Activated B cell treated with CpG ODN at 0.5 μM for 24 hours (primary cell): ENCODE measurements around the gene LTBR. TPM values are rescaled to one million over a fixed set of nuclear protein-coding genes. Genes with fewer than 3 reads are reported as not detected.

Source experiments
- ATAC-seq: fragments of 200-7000 bp; cut with Tn5 transposase; one replicate; pipeline ENCODE4 v1.10.0; 2021; ENCODE audit warnings: low read depth, mild to moderate bottlenecking, moderate library complexity
- CTCF ChIA-PET: fragments of 350-600 bp; sonication (Branson Sonifier 250); formaldehyde crosslinking; loops from one replicate; lab custom pipeline; 2021; ENCODE audit warnings: antibody characterized with exemption; lab: Charles Lee
- POLR2A ChIA-PET: fragments of 350-600 bp; sonication (Branson Sonifier 250); formaldehyde crosslinking; loops from one replicate; lab custom pipeline; 2021; ENCODE audit warnings: antibody characterized with exemption; lab: Charles Lee
- DNase-seq: peaks from one replicate; pipeline ENCODE4 v3.0.0; 2022
- H3K27ac Mint-ChIP-seq: one replicate; pipeline ENCODE4 v1.8.0; 2020; ENCODE audit warnings: mixed read lengths
- H3K27me3 Mint-ChIP-seq: one replicate; pipeline ENCODE4 v1.8.0; 2021; ENCODE audit warnings: mixed read lengths
- H3K36me3 Mint-ChIP-seq: one replicate; pipeline ENCODE4 v1.8.0; 2021; ENCODE audit warnings: low read depth, mixed read lengths
- H3K4me1 Mint-ChIP-seq: one replicate; pipeline ENCODE4 v1.8.0; 2021; ENCODE audit warnings: mixed read lengths
- H3K4me3 Mint-ChIP-seq: one replicate; pipeline ENCODE4 v1.8.0; 2020; ENCODE audit warnings: mild to moderate bottlenecking, mixed read lengths
- H3K9me3 Mint-ChIP-seq: one replicate; pipeline ENCODE4 v1.8.0; 2020; ENCODE audit warnings: mixed read lengths
- CTCF ChIP-seq: fragments of 200-600 bp; IDR thresholded peaks from one replicate; pipeline ENCODE4 v1.8.0; 2022; ENCODE audit warnings: antibody characterized with exemption, mild to moderate bottlenecking
- intact Hi-C: fragments of 100-400 bp; cut with micrococcal nuclease; formaldehyde crosslinking; loops from one replicate; pipeline ENCODE4 v1.15.1; 2024
- total RNA-seq: library from RNA; stranded (reverse); gene quantifications from 2 replicates; pipeline ENCODE4 v1.2.3, GENCODE V29; 2022

LTBR gene
- total RNA-seq, 1 donor from 2014 or later: 0.33 TPM

- Mint-ChIP-seq H3K9me3 (no peaks in the 10 kb centered on the region), H3K27ac (peak overlapping the region; percentile 65), H3K27me3 (no peaks in the 10 kb centered on the region), H3K36me3 (no peaks in the 10 kb centered on the region), H3K4me1 (peaks cover 72% of the 10 kb centered on the region), H3K4me3 (peak overlapping the region; percentile 58)
- ChIA-PET CTCF (no interaction called here), POLR2A (no interaction called here)
- intact Hi-C loops: no loop called here
- TF ChIP-seq CTCF: no peak
- ATAC-seq (no peak), DNase-seq (no peak)
Observed at GRCh38 chr12:6430124-6430989, 46.4 kb downstream of the LTBR start.

DNA sequence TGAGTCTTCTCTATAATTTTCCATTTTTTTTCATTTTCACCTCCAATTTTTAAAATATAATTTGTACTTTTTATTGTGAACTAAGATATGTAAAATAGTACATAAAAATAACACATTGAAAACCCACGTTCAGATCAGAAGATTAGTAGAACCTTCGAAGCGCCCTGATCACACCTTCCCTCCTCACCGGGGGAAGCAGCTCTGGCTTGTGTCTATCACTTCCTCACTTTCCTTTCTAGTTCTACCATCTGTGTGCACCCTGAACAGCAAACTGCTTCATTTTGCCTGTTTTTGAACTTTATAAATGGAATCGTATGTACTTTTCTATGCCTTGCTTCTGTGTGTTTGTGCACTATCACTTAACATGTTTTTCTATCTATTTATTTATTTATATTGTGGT is 49.0 kb downstream of the LTBR start:
- no peak for DNase-seq
- no peaks in the 10 kb centered on the region for H3K9me3 Mint-ChIP-seq
- POLR2A ChIA-PET: interaction anchor here (1.1 to 3.7 kb wide), 5 partner anchors 11 to 38 kb away, joined by 3 to 28 read pairs (median 19); partner anchors contain the start of genes CD27 and TAPBPL
- CTCF ChIA-PET: interaction anchor here (1.0 to 2.3 kb wide), 2 partner anchors 10 to 33 kb away, joined by 3 to 8 read pairs; no protein-coding TSS in a partner anchor
- peaks cover 46% of the 10 kb centered on the region for H3K4me1 Mint-ChIP-seq
- H3K4me3 Mint-ChIP-seq: peak overlapping the region; percentile 24
- intact Hi-C loops: no loop called here
- H3K36me3 Mint-ChIP-seq: no peaks in the 10 kb centered on the region
- peak; percentile 57 for ATAC-seq
- H3K27me3 Mint-ChIP-seq: no peaks in the 10 kb centered on the region
- peak overlapping the region; percentile 78 for H3K27ac Mint-ChIP-seq
- no peak for TF ChIP-seq CTCF

- no peak for TF ChIP-seq CTCF
- ChIA-PET CTCF (interaction anchor here (0.7 to 2.3 kb wide), 4 partner anchors 12 to 549 kb away, joined by 3 to 8 read pairs (median 4); no protein-coding TSS in a partner anchor), POLR2A (interaction anchor here (0.6 to 3.7 kb wide), 10 partner anchors 7 to 318 kb away, joined by 3 to 28 read pairs (median 10); partner anchors contain the start of genes CD27, MLF2, TAPBPL and VAMP1)
- Mint-ChIP-seq H3K4me1 (peaks cover 39% of the 10 kb centered on the region), H3K4me3 (no peak overlapping the region), H3K9me3 (no peaks in the 10 kb centered on the region), H3K27ac (peak overlapping the region; percentile 50), H3K36me3 (no peaks in the 10 kb centered on the region), H3K27me3 (no peaks in the 10 kb centered on the region)
- DNase-seq (no peak), ATAC-seq (peak; percentile 37)
- intact Hi-C loops: loop anchor here (1.0 kb wide), 1 partner anchor 12 kb away; no protein-coding TSS in a partner anchor
Observed at GRCh38 chr12:6434205-6435140, 50.5 kb downstream of the LTBR start.

DNA sequence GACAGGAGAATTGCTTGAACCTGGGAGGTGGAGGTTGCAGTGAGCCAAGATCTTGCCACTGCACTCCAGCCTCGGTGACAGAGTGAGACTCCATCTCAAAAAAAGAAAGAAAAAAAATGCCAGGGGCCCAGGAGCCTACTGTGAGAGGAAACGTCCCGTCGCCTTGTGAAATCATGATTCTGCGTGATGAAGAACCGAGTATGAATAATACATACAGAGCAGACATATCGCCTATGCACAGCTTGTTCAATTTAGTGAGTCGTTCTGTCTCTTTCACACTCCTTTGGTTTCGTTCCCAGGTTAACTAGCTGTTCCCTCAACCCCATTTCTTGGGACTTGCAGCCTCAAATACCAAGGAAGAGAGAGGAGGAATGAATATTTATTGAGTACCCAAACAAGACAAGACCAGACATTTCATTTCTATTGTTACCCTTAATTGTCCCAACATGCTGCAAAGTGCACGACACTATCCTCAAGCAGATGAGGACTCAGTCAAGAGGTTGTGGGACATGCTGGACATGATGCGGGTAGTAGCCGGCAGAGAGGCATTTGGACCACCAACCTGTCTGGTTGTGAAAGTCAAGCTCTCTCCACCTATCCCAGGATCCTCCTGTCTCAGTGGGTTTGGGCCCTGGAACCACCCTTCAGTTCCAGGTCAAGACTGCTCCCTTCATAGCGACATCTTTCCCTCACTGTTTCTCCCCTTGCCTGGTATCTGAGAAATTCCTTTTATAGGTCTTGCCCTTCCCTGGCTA is 52.2 kb downstream of the LTBR start:
- DNase-seq (no peak), ATAC-seq (no peak)
- intact Hi-C loops: no loop called here
- Mint-ChIP-seq H3K4me3 (no peak overlapping the region), H3K9me3 (no peaks in the 10 kb centered on the region), H3K27ac (no peak overlapping the region), H3K36me3 (no peaks in the 10 kb centered on the region), H3K27me3 (no peaks in the 10 kb centered on the region), H3K4me1 (peaks cover 22% of the 10 kb centered on the region)
- CTCF ChIA-PET: no interaction called here
- TF ChIP-seq CTCF: no peak
- POLR2A ChIA-PET: interaction anchor here (0.7 to 1.3 kb wide), 4 partner anchors 9 to 25 kb away, joined by 3 to 5 read pairs (median 4); partner anchors contain the start of gene TAPBPL
